Measurements from ENCODE around the gene LHFPL6.

LHFPL6 gene

GRCh38 chr13:39515224-39515714, 87.7 kb downstream of the LHFPL6 start:
- no peak overlapping the region for H3K27ac ChIP-seq (replicated peaks; ENCODE audit: low read length)
- no peaks in the 10 kb centered on the region for H3K36me3 ChIP-seq (replicated peaks in 1 of 2; ENCODE audit: control insufficient read depth in 2 of 2, insufficient read depth in 2 of 2, low read length in 2 of 2)
- H2AFZ ChIP-seq (ENCODE audit: low read length) = no peak overlapping the region
- H3K4ac ChIP-seq (ENCODE audit: low read length) = no peak overlapping the region
- H3K9me3 ChIP-seq (replicated peaks in 1 of 2; ENCODE audit: control insufficient read depth in 2 of 2, insufficient read depth in 1 of 2, low read depth in 1 of 2, low read length in 2 of 2) = no peaks in the 10 kb centered on the region
- peaks cover 9 to 10% of the 10 kb centered on the region in 2 donors for H3K4me1 ChIP-seq (ENCODE audit: control insufficient read depth in 2 of 2, insufficient read depth in 1 of 2, low read depth in 1 of 2, low read length in 2 of 2)
- no peak overlapping the region for H2BK120ac ChIP-seq (ENCODE audit: low read depth, low read length)
- no peak overlapping the region for H2BK5ac ChIP-seq (ENCODE audit: low read length)
- H3K27me3 ChIP-seq (ENCODE audit: control insufficient read depth in 3 of 3, insufficient read depth in 3 of 3, low read depth in 1 of 3, low read length in 3 of 3) = no peaks in the 10 kb centered on the region
- no peak overlapping the region for H3K23ac ChIP-seq (ENCODE audit: low read depth, low read length, poor library complexity)
- H3K4me3 ChIP-seq (ENCODE audit: low read length in 2 of 2) = no peak overlapping the region
- H4K91ac ChIP-seq (ENCODE audit: low read depth, low read length, poor library complexity) = no peak overlapping the region
- H3K4me2 ChIP-seq (ENCODE audit: insufficient read depth, low read length, poor library complexity, severe bottlenecking) = no peak overlapping the region
- H3K9ac ChIP-seq (ENCODE audit: low read depth, low read length, poor library complexity) = no peak overlapping the region
- no peak overlapping the region for H2BK15ac ChIP-seq (ENCODE audit: low read length)
- no peak overlapping the region for H2BK12ac ChIP-seq (ENCODE audit: low read length)
- no peak overlapping the region for H3K14ac ChIP-seq (ENCODE audit: low read length)
- no peak overlapping the region for H3K18ac ChIP-seq (ENCODE audit: low read length)
- H4K8ac ChIP-seq (ENCODE audit: low read depth, low read length) = no peak overlapping the region
- H3K79me1 ChIP-seq (ENCODE audit: low read depth, low read length) = no peaks in the 10 kb centered on the region
- H2AK5ac ChIP-seq (ENCODE audit: low read depth, low read length) = no peak overlapping the region
- no peak for DNase-seq (ENCODE audit: low spot score)
- no CpG with 5 or more reads among the region's 7 CpGs for WGBS, 2 donors (ENCODE audit: extremely low coverage in 2 of 2, insufficient read length in 2 of 2, insufficient replicate concordance in 1 of 2)

DNA sequence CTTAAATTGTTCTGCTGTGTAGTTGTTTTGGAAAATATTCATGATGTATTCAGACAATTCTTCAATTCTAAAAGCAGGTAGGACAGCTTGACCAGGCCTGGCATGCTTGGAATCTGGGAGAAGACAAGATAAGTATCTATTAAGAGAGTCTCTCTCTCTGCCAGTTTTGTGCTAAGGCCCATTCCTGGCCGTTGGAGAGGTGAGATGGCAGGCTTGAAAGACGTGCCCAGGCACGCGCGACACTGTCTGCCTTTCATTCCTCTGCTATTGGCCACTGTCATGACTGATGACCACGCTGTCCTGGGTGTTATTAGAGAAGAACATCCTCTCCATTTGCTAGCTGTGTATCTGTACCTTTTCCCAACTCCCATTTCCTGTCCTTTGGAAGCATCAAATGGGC, 90.3 kb downstream of the LHFPL6 start:
- no peak overlapping the region for H3K27ac ChIP-seq (replicated peaks; ENCODE audit: low read length)
- no peak overlapping the region for H2AK5ac ChIP-seq (ENCODE audit: low read depth, low read length)
- no peak for DNase-seq (ENCODE audit: low spot score)
- no peak overlapping the region for H2BK120ac ChIP-seq (ENCODE audit: low read depth, low read length)
- H3K79me1 ChIP-seq (ENCODE audit: low read depth, low read length) = no peaks in the 10 kb centered on the region
- no peak overlapping the region for H4K91ac ChIP-seq (ENCODE audit: low read depth, low read length, poor library complexity)
- H4K8ac ChIP-seq (ENCODE audit: low read depth, low read length) = no peak overlapping the region
- no peak overlapping the region for H2BK15ac ChIP-seq (ENCODE audit: low read length)
- H3K23ac ChIP-seq (ENCODE audit: low read depth, low read length, poor library complexity) = no peak overlapping the region
- no peak overlapping the region for H3K18ac ChIP-seq (ENCODE audit: low read length)
- WGBS, 2 donors (ENCODE audit: extremely low coverage in 2 of 2, insufficient read length in 2 of 2, insufficient replicate concordance in 1 of 2) = no CpG with 5 or more reads among the region's 6 CpGs
- no peaks in the 10 kb centered on the region for H3K27me3 ChIP-seq (ENCODE audit: control insufficient read depth in 3 of 3, insufficient read depth in 3 of 3, low read depth in 1 of 3, low read length in 3 of 3)
- no peak overlapping the region for H2AFZ ChIP-seq (ENCODE audit: low read length)
- no peak overlapping the region for H3K4me3 ChIP-seq (ENCODE audit: low read length in 2 of 2)
- no peak overlapping the region for H3K4me2 ChIP-seq (ENCODE audit: insufficient read depth, low read length, poor library complexity, severe bottlenecking)
- no peak overlapping the region for H2BK12ac ChIP-seq (ENCODE audit: low read length)
- H3K9me3 ChIP-seq (replicated peaks in 1 of 2; ENCODE audit: control insufficient read depth in 2 of 2, insufficient read depth in 1 of 2, low read depth in 1 of 2, low read length in 2 of 2) = no peaks in the 10 kb centered on the region
- no peaks in the 10 kb centered on the region for H3K36me3 ChIP-seq (replicated peaks in 1 of 2; ENCODE audit: control insufficient read depth in 2 of 2, insufficient read depth in 2 of 2, low read length in 2 of 2)
- no peak overlapping the region for H2BK5ac ChIP-seq (ENCODE audit: low read length)
- no peak overlapping the region for H3K9ac ChIP-seq (ENCODE audit: low read depth, low read length, poor library complexity)
- no peak overlapping the region for H3K4ac ChIP-seq (ENCODE audit: low read length)
- no peak overlapping the region for H3K14ac ChIP-seq (ENCODE audit: low read length)
- peaks cover 9 to 14% of the 10 kb centered on the region in 2 donors for H3K4me1 ChIP-seq (ENCODE audit: control insufficient read depth in 2 of 2, insufficient read depth in 1 of 2, low read depth in 1 of 2, low read length in 2 of 2)

DNA sequence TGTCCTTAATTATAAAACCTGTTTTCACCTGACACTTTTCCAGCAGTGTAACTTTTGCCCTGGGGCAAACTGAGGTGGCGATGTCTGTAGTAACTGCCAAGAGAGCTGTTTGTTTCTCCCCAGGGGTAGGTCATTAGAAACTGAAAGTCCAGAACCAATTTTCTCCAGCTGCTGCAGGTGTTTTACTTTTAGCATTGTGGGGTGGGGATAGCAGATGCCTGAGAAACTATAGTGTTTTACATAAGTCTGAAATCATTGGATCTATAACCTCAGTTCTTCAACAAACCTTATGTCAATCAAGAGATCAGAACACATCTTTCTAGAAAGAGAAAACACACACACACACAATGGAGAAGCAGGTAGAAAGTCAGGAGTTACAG, 92.7 kb downstream of the LHFPL6 start:
- no peak overlapping the region for H3K4me2 ChIP-seq (ENCODE audit: insufficient read depth, low read length, poor library complexity, severe bottlenecking)
- no peak overlapping the region for H4K91ac ChIP-seq (ENCODE audit: low read depth, low read length, poor library complexity)
- DNase-seq (ENCODE audit: low spot score) = no peak
- WGBS, 2 donors (ENCODE audit: extremely low coverage in 2 of 2, insufficient read length in 2 of 2, insufficient replicate concordance in 1 of 2) = no CpG with 5 or more reads among the region's 1 CpG
- H2AFZ ChIP-seq (ENCODE audit: low read length) = no peak overlapping the region
- H3K4ac ChIP-seq (ENCODE audit: low read length) = no peak overlapping the region
- H3K36me3 ChIP-seq (replicated peaks in 1 of 2; ENCODE audit: control insufficient read depth in 2 of 2, insufficient read depth in 2 of 2, low read length in 2 of 2) = no peaks in the 10 kb centered on the region
- H3K4me3 ChIP-seq (ENCODE audit: low read length in 2 of 2) = no peak overlapping the region
- no peak overlapping the region for H3K14ac ChIP-seq (ENCODE audit: low read length)
- H3K27me3 ChIP-seq (ENCODE audit: control insufficient read depth in 3 of 3, insufficient read depth in 3 of 3, low read depth in 1 of 3, low read length in 3 of 3) = no peaks in the 10 kb centered on the region
- H3K23ac ChIP-seq (ENCODE audit: low read depth, low read length, poor library complexity) = no peak overlapping the region
- peaks cover 9 to 12% of the 10 kb centered on the region in 2 donors for H3K4me1 ChIP-seq (ENCODE audit: control insufficient read depth in 2 of 2, insufficient read depth in 1 of 2, low read depth in 1 of 2, low read length in 2 of 2)
- H2AK5ac ChIP-seq (ENCODE audit: low read depth, low read length) = no peak overlapping the region
- no peak overlapping the region for H3K27ac ChIP-seq (replicated peaks; ENCODE audit: low read length)
- H2BK12ac ChIP-seq (ENCODE audit: low read length) = no peak overlapping the region
- H3K9ac ChIP-seq (ENCODE audit: low read depth, low read length, poor library complexity) = no peak overlapping the region
- no peak overlapping the region for H2BK120ac ChIP-seq (ENCODE audit: low read depth, low read length)
- no peak overlapping the region for H4K8ac ChIP-seq (ENCODE audit: low read depth, low read length)
- peaks cover 0 to 3% of the 10 kb centered on the region in 2 donors for H3K9me3 ChIP-seq (replicated peaks in 1 of 2; ENCODE audit: control insufficient read depth in 2 of 2, insufficient read depth in 1 of 2, low read depth in 1 of 2, low read length in 2 of 2)
- no peak overlapping the region for H2BK5ac ChIP-seq (ENCODE audit: low read length)
- H3K79me1 ChIP-seq (ENCODE audit: low read depth, low read length) = no peaks in the 10 kb centered on the region
- no peak overlapping the region for H2BK15ac ChIP-seq (ENCODE audit: low read length)
- no peak overlapping the region for H3K18ac ChIP-seq (ENCODE audit: low read length)

GRCh38 chr13:39509616-39510315, 93.2 kb downstream of the LHFPL6 start:
- Histone ChIP-seq H2BK120ac (ENCODE audit: low read depth, low read length) (no peak overlapping the region), H3K18ac (ENCODE audit: low read length) (no peak overlapping the region), H3K4me2 (ENCODE audit: insufficient read depth, low read length, poor library complexity, severe bottlenecking) (no peak overlapping the region), H3K27me3 (ENCODE audit: control insufficient read depth in 3 of 3, insufficient read depth in 3 of 3, low read depth in 1 of 3, low read length in 3 of 3) (no peaks in the 10 kb centered on the region), H2AK5ac (ENCODE audit: low read depth, low read length) (no peak overlapping the region), H3K4me1 (ENCODE audit: control insufficient read depth in 2 of 2, insufficient read depth in 1 of 2, low read depth in 1 of 2, low read length in 2 of 2) (peaks cover 6 to 7% of the 10 kb centered on the region in 2 donors), H3K4ac (ENCODE audit: low read length) (no peak overlapping the region), H4K8ac (ENCODE audit: low read depth, low read length) (no peak overlapping the region), H3K4me3 (ENCODE audit: low read length in 2 of 2) (no peak overlapping the region), H2AFZ (ENCODE audit: low read length) (no peak overlapping the region), H3K9me3 (replicated peaks in 1 of 2; ENCODE audit: control insufficient read depth in 2 of 2, insufficient read depth in 1 of 2, low read depth in 1 of 2, low read length in 2 of 2) (peaks cover 0 to 6% of the 10 kb centered on the region in 2 donors), H3K36me3 (replicated peaks in 1 of 2; ENCODE audit: control insufficient read depth in 2 of 2, insufficient read depth in 2 of 2, low read length in 2 of 2) (no peaks in the 10 kb centered on the region), H3K9ac (ENCODE audit: low read depth, low read length, poor library complexity) (no peak overlapping the region), H3K27ac (replicated peaks; ENCODE audit: low read length) (no peak overlapping the region), H2BK12ac (ENCODE audit: low read length) (no peak overlapping the region), H3K14ac (ENCODE audit: low read length) (no peak overlapping the region), H4K91ac (ENCODE audit: low read depth, low read length, poor library complexity) (no peak overlapping the region), H2BK15ac (ENCODE audit: low read length) (no peak overlapping the region), H3K79me1 (ENCODE audit: low read depth, low read length) (no peaks in the 10 kb centered on the region), H3K23ac (ENCODE audit: low read depth, low read length, poor library complexity) (no peak overlapping the region), H2BK5ac (ENCODE audit: low read length) (no peak overlapping the region)
- DNase-seq (ENCODE audit: low spot score) = no peak
- WGBS, 2 donors (ENCODE audit: extremely low coverage in 2 of 2, insufficient read length in 2 of 2, insufficient replicate concordance in 1 of 2) = no CpG with 5 or more reads among the region's 5 CpGs

Data from neuronal stem cell (in vitro differentiated cells).